Right atrium auricular region (tissue), 2 donors: ENCODE measurements around the gene LCE1E. TPM values are rescaled to one million over a fixed set of nuclear protein-coding genes. Genes with fewer than 3 reads are reported as not detected.

Experiments
- DNase-seq: peaks from one replicate; pipeline ENCODE4 v3.0.0-alpha.2; 2019; ENCODE audit warnings: low spot score
- H3K27ac ChIP-seq, 2 donors: fragments of 200-600 bp; sonication (generic); 1 replicate in 1 of 2; 2 replicates in 1 of 2; pipeline ENCODE4 v1.5.1; 2016 to 2019
- H3K27me3 ChIP-seq, 2 donors: fragments of 200-600 bp; sonication (generic); one replicate each; pipeline versions ENCODE4 v1.5.1 to v1.6.0; 2017 to 2019
- H3K36me3 ChIP-seq: fragments of 200-600 bp; sonication (generic); one replicate; pipeline ENCODE4 v1.5.1; 2016
- H3K4me1 ChIP-seq, 2 donors: fragments of 200-600 bp; sonication (generic); one replicate each; pipeline versions ENCODE4 v1.5.1 to v1.6.0; 2017 to 2019
- H3K4me3 ChIP-seq, 2 donors: fragments of 200-600 bp; sonication (generic); 1 replicate in 1 of 2; 2 replicates in 1 of 2; pipeline ENCODE4 v1.5.1; 2017 to 2019; ENCODE audit warnings: mild to moderate bottlenecking in 1 of 2, moderate library complexity in 1 of 2
- H3K9me3 ChIP-seq, 2 donors: fragments of 200-600 bp; sonication (generic); one replicate each; pipeline ENCODE4 v1.5.1; 2019
- CTCF ChIP-seq, 2 donors: fragments of 200-600 bp; sonication (generic); IDR thresholded peaks; one replicate each; pipeline ENCODE4 v1.5.1; 2019; ENCODE audit warnings: antibody characterized with exemption in 2 of 2
- total RNA-seq, 2 donors: library from RNA; depleted of rRNA; stranded (reverse); fragments of >200 nt; gene quantifications; one replicate each; pipeline ENCODE4 v1.1.0, GENCODE V29; 2016

Gene LCE1E
- total RNA-seq, 2 donors from 2014 or later = not detected

- Histone ChIP-seq H3K27ac (no peak overlapping the region), H3K4me3 (no peak overlapping the region), H3K36me3 (no peaks in the 10 kb centered on the region), H3K4me1 (no peaks in the 10 kb centered on the region), H3K9me3 (no peaks in the 10 kb centered on the region), H3K27me3 (no peaks in the 10 kb centered on the region)
- no peak for TF ChIP-seq CTCF (IDR thresholded peaks at IDR 0.05)
- DNase-seq = no peak
These were observed 3.0 kb upstream of the LCE1E start for GRCh38 chr1:152783095-152783494.

- no peak for DNase-seq
- Histone ChIP-seq H3K9me3 (no peaks in the 10 kb centered on the region), H3K27ac (no peak overlapping the region), H3K4me1 (no peaks in the 10 kb centered on the region), H3K4me3 (no peak overlapping the region), H3K36me3 (no peaks in the 10 kb centered on the region), H3K27me3 (no peaks in the 10 kb centered on the region)
- no peak for TF ChIP-seq CTCF (IDR thresholded peaks at IDR 0.05)
These were observed 9.6 kb downstream of the LCE1E start for GRCh38 chr1:152795686-152796085.

- no peak for TF ChIP-seq CTCF (IDR thresholded peaks at IDR 0.05)
- no peaks in the 10 kb centered on the region for H3K9me3 ChIP-seq
- H3K27me3 ChIP-seq = no peaks in the 10 kb centered on the region
- no peaks in the 10 kb centered on the region for H3K4me1 ChIP-seq
- no peaks in the 10 kb centered on the region for H3K36me3 ChIP-seq
- no peak within 1 kb of the TSS for H3K27ac ChIP-seq
- no peak within 1 kb of the TSS for H3K4me3 ChIP-seq
- no peak for DNase-seq
These were observed 10.4 kb downstream of the LCE1E start, which contains the start of gene LCE1D for GRCh38 chr1:152796421-152796820. Gene LCE1D (plus strand): TSS chr1:152796721. CDS start chr1:152797795, 1,074 bp downstream.

GRCh38 chr1:152801333-152801732, 15.3 kb downstream of the LCE1E start:
- DNase-seq = no peak
- Histone ChIP-seq H3K27ac (no peak overlapping the region), H3K4me3 (no peak overlapping the region), H3K9me3 (no peaks in the 10 kb centered on the region), H3K36me3 (no peaks in the 10 kb centered on the region), H3K27me3 (no peaks in the 10 kb centered on the region), H3K4me1 (no peaks in the 10 kb centered on the region)
- TF ChIP-seq CTCF (IDR thresholded peaks at IDR 0.05) = no peak

- Histone ChIP-seq H3K9me3 (no peaks in the 10 kb centered on the region), H3K36me3 (no peaks in the 10 kb centered on the region), H3K27me3 (no peaks in the 10 kb centered on the region), H3K27ac (no peak within 1 kb of the TSS), H3K4me1 (no peaks in the 10 kb centered on the region), H3K4me3 (no peak within 1 kb of the TSS)
- no peak for TF ChIP-seq CTCF (IDR thresholded peaks at IDR 0.05)
- no peak for DNase-seq
These were observed 20.5 kb downstream of the LCE1E start, which contains the start of gene LCE1C for GRCh38 chr1:152806576-152806975. Gene LCE1C (minus strand): TSS chr1:152806651. CDS start chr1:152805478, 1,173 bp downstream.

- H3K27ac ChIP-seq = no peak overlapping the region
- H3K9me3 ChIP-seq = no peaks in the 10 kb centered on the region
- TF ChIP-seq CTCF (IDR thresholded peaks at IDR 0.05) = no peak
- no peaks in the 10 kb centered on the region for H3K4me1 ChIP-seq
- H3K4me3 ChIP-seq = no peak overlapping the region
- no peaks in the 10 kb centered on the region for H3K36me3 ChIP-seq
- DNase-seq = no peak
- no peaks in the 10 kb centered on the region for H3K27me3 ChIP-seq
These were observed 25.0 kb downstream of the LCE1E start for GRCh38 chr1:152811050-152811449.
